CD1c-positive myeloid dendritic cell (primary cell): Measurements from ENCODE around the gene SCYL1.
A peak's percentile ranks its signal among the peaks of the same experiment; 100 is the strongest.
"Not testable (repeated sequence)": the region's sequence is repeated elsewhere in the genome, so short reads cannot be mapped to it uniquely, and the experiment has no call there.

Experiments used
- DNase-seq: peaks from one replicate; pipeline ENCODE4 v3.0.0-alpha.2; 2016; ENCODE audit errors: extremely low spot score

Gene SCYL1

DNA sequence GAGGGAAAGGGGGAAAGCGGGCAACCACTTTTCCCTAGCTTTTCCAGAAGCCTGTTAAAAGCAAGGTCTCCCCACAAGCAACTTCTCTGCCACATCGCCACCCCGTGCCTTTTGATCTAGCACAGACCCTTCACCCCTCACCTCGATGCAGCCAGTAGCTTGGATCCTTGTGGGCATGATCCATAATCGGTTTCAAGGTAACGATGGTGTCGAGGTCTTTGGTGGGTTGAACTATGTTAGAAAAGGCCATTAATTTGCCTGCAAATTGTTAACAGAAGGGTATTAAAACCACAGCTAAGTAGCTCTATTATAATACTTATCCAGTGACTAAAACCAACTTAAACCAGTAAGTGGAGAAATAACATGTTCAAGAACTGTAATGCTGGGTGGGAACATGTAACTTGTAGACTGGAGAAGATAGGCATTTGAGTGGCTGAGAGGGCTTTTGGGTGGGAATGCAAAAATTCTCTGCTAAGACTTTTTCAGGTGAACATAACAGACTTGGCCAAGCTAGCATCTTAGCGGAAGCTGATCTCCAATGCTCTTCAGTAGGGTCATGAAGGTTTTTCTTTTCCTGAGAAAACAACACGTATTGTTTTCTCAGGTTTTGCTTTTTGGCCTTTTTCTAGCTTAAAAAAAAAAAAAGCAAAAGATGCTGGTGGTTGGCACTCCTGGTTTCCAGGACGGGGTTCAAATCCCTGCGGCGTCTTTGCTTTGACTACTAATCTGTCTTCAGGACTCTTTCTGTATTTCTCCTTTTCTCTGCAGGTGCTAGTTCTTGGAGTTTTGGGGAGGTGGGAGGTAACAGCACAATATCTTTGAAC is 19.2 kb upstream of the SCYL1 start:
- peak; percentile 19 for DNase-seq

DNA sequence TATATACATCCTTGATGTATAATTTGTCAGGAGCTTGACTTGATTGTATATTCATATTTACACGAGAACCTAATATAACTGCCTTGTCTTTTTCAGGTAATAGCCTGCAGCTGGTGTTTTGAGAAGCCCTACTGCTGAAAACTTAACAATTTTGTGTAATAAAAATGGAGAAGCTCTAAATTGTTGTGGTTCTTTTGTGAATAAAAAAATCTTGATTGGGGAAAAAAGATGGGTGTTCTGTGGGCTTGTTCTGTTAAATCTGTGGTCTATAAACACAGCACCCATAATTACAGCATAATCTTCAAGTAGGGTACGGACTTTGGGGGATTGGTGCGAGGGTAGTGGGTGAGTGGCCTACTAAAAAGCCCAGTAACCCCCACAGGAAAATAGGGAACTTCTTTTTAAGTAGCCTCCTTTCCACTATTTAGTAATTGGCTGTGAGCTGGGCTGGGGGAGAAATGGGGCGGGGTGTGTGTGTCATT is 18.6 kb upstream of the SCYL1 start:
- peak; percentile 67 for DNase-seq

DNA sequence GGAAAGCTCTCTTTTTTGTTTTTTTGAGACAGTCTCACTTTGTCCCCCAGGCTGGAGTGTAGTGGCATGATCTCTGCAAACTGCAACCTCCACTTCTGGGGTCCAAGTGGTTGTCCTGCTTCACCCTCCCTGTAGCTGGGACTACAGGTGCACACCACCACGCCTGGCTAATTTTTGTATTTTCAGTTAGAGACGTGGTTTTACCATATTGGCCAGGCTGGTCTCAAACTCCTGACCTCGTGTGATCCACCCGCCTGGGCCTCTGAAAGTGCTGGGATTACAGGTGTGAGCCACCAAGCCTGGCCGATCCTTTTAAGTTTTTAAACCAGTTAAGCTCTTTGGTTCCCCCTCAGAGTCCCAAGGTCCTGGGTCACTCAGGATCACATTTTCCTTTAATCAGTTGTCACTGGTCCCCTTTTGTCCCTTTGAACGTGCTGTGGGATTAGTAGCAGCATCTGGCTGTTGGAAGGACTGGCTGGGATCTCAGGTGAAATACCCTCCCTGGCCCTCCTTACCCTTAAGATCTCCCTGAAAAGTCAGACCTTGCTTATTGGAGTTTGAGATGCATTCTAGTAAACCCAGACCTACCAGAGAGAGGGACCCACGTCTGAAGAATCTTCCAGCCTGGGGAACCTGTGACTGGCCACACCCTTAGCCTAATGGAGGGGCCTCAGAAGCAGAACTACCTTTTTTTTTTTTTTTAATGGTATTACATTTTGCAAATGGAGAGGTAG is 17.9 kb upstream of the SCYL1 start:
- DNase-seq, result peak; percentile 32

DNA sequence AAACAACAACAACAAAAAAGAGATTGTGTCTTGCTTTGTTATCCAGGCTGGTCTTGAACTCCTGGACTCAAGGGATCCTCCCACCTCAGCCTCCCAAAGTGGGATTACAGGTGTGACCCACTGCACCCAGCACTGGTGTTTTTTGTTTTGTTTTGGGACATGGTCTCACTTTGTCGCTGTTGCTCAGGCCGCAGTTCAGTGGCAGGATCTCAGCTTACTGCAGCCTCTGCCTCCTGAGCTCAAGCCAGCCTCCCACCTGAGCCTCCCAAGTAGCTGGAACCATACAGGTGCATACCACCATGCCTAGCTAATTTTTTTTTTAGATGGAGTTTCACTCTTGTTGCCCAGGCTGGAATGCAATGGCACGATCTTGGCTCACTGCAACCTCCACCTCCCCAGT is 12.6 kb upstream of the SCYL1 start:
- not testable (repeated sequence) for DNase-seq

DNA sequence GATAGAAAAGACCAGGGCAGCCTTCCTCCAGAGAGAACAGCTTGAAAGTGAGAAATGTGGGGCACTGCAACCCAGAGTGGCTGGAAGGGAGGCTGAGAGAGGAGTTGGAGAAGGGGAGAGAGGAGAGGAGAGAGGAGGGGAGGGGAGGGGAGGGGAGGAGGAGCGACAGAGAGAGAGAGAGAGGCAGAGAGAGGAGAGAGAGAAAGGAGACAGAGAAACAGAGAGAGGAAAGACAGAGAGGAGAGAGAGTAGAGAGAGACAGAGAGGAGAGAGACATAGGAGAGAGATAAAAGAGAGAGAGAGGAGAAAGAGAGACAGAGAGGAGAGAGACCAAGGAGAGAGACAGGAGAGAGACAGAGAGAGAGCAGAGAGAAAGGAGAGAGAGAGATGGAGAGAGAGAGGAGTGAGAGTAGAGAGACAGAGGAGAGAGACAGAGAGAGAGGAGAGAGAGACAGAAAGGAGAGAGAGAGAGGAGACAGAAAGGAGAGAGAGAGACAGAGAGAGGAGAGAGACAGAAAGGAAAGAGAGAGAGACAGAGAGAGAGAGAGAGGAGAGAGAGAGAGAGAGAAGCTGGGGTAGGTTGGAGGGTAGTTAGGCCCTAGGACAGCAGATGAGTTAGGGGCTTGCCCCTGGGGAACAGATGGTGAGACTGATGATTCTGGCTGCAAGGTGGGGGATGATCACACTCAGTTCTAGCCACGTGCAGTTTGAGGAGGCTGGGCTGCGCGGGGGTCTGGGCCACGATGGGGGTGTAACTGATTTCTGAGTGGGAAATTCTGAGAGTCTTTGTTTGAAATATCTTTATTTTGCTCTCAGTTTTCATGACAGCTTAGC is 8.5 kb upstream of the SCYL1 start:
- DNase-seq, result peak; percentile 17

DNA sequence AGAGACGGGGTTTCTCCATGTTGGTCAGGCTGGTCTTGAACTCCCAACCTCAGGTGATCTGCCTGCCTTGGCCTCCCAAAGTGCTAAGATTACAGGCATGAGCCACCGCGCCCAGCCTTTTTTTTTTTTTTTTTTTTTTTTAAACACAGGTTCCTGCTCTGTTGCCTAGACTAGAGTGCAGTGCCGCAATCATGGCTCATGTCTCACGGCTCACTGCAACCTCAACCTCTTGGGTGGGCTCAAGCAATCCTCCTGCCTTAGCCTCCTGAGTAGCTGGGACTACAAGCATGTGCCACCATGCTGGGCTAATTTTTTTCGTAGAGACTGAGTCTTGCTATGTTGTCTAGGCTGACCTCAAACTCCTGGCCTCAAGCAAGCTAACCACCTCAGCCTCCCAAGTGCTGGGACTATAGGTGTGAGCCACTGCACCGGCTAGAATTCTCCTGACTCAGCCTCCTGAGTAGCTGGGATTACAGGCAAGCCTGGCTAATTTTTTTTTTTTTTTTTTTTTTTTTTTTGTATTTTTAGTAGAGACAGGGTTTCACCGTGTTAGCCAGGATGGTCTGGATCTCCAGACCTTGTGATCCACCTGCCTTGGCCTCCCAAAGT is 5.8 kb upstream of the SCYL1 start:
- DNase-seq, result not testable (repeated sequence)

DNA sequence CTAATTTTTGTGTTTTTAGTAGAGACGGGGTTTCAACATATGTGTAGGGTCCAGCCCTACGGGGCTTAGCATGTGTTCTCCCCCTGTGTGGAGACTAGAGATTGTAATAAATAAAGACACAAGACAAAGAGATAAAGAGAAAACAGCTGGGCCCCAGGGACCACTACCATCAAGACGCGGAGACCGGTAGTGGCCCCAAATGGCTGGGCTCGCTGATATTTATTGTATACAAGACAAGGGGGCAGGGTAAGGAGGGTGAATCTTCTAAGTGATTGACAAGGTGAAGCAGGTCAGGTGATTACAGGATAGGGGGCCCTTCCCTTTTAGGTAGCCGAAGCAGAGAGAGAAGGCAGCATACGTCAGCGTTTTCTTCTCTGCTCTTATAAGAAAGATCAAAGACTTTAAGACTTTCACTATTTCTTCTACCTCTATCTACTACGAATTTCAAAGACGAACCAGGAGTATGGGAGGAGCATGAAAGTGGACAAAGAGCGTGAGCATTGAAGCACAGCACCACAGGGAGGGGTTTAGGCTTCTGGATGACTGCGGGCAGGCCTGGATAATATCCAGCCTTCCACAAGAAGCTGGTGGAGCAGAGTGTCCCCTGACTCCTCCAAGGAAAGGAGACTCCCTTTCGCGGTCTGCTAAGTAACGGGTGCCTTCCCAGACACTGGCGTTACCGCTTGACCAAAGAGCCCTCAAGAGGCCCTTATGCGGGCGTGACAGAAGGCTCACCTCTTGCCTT is 2.9 kb upstream of the SCYL1 start:
- not testable (repeated sequence) for DNase-seq

DNA sequence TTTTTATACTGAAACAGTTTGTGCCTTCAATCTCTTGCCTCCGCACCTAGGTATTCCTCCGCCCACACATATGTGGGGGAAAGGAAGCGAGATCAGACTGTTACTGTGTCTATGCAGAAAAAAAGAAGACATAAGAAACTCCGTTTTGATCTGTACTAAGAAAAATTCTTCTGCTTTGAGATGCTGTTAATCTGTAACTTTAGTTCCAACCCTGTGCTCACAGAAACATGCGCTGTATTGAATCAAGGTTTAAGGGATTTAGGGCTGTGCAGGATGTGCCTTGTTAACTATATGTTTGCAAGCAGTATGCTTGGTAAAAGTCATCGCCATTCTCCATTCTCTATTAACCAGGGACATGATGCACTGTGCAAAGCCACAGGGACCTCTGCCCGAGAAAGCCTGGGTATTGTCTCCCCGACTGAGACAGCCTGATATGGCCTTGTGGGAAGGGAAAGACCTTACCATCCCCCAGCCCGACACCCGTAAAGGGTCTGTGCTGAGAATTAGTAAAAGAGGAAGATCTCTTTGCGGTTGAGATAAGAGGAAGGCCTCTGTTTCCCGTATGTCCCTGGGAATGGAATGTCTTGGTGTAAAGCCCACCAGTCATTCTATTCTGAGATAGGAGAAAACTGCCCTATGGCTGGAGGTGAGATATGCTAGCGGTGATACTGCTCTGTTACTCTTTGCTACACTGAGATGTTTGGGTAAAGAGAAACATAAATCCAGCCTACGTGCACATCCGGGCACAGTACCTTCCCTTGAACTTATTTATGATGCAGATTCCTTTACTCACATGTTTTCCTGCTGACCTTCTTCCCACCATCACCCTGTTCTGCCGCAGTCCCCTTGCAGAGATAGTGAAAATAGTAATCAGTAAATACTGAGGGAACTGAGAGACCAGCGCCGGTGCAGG is 1.9 kb upstream of the SCYL1 start:
- peak; percentile 62 for DNase-seq

DNA sequence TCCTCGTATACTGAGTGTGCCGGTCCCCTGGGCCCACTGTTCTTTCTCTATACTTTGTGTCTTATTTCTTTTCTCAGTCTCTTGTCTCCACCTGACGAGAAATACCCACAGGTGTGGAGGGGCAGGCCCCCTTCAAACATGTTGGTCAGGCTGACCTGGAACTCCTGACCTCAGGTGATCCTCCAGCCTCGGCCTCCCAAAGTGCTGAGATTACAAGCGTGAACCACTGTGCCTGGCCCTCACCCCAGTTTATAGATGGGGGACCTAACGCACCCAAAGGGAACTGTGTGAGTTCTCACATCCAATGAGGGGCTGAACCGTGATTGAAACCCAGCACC is 1.3 kb upstream of the SCYL1 start:
- DNase-seq, result not testable (repeated sequence)

DNA sequence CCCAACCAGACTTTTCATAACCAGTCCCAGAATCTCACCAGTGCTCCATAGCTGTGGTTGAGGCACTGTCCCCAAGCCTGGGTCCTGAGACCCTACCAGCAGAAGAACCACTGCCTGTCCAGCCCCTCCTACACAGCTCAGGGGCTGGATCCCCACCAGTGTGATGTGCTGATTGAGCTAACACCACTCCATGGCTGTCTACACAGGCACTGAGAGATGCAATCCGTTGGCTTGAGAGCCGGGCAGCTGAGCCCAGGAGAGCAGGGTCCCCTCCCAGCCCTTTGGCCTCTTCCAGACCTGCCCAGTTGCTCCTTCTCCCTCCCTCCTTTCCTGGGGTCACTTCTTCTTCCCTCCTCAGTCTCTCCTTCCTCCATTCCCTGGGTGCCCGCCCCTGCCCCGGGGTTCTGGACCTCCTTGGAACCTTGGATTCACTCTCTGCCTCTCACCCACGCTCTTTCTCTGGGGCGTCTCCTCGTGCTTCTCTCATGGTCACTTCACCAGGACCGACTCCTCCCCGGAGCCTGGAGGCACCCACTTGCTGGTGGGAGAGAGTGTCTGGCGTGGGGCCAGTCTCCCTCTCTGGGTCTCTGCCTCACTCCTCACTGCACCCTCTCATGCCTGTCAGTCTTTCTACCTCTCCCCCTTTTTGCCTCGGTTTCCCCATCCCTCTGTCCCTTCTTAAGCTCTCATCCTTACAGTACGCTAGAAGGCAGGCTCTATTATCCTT is 706 bp upstream of the SCYL1 start:
- DNase-seq, result peak; percentile 10

DNA sequence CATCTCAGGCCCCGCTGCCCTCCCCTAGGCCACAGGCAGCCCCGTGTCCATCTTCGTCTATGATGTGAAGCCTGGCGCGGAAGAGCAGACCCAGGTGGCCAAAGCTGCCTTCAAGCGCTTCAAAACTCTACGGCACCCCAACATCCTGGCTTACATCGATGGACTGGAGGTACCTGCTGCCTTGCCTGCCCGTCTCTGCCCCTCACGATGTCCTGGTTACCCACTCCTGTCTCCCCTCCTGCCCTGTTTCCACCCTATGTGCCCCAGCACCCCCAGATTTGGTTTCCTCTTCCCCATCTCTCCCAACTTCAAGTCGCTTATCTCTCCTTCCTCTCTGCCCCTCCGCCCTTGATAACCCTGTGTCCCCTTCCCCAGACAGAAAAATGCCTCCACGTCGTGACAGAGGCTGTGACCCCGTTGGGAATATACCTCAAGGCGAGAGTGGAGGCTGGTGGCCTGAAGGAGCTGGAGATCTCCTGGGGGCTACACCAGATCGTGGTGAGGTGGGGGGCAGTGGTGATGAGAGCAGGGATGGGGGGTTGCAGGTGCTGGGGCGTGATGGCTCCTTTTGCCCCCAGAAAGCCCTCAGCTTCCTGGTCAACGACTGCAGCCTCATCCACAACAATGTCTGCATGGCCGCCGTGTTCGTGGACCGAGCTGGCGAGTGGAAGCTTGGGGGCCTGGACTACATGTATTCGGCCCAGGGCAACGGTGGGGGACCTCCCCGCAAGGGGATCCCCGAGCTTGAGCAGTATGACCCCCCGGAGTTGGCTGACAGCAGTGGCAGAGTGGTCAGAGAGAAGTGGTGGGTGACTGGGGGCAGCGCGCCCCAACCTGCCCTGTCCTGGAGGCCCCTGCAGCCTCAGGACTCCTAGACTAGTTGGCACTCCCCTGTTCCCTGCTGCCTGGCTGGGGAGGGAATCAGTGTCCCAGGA is 930 bp downstream of the SCYL1 start:
- no peak for DNase-seq

DNA sequence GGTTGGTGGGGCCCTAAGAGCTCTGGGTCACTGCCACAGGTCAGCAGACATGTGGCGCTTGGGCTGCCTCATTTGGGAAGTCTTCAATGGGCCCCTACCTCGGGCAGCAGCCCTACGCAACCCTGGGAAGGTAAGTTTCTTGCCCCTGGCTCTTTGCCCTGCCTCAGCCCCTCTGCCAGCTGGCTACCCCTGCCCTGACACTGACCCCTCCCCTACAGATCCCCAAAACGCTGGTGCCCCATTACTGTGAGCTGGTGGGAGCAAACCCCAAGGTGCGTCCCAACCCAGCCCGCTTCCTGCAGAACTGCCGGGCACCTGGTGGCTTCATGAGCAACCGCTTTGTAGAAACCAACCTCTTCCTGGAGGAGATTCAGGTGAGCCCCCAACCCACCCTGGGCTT is 1.9 kb downstream of the SCYL1 start:
- no peak for DNase-seq

DNA sequence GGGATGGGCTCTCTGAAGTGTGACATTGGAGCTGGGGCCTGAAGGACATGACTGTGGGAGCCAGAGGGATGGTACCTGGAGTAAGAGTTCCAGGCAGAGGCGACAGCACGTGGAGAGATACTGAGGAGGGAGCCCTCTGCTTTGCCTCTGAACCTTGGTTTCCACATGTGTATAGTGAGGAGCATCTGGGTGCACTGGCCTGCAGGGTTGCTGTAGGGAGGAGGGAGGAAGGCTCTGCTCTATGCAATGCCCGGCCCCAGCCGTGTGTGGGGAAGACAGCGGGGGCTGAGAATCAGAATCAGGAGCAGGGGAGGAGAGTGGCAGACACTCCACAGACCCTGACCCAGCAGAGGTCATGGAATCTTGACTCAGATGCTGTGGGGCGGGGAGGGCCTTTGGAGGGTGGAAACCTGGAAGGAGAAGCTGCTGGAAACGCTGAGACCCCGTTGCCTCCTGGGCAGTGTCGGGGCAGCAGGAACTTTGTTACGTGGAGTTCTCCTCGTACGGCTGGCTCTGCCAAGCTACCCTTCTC is 4.0 kb downstream of the SCYL1 start:
- DNase-seq, result no peak

DNA sequence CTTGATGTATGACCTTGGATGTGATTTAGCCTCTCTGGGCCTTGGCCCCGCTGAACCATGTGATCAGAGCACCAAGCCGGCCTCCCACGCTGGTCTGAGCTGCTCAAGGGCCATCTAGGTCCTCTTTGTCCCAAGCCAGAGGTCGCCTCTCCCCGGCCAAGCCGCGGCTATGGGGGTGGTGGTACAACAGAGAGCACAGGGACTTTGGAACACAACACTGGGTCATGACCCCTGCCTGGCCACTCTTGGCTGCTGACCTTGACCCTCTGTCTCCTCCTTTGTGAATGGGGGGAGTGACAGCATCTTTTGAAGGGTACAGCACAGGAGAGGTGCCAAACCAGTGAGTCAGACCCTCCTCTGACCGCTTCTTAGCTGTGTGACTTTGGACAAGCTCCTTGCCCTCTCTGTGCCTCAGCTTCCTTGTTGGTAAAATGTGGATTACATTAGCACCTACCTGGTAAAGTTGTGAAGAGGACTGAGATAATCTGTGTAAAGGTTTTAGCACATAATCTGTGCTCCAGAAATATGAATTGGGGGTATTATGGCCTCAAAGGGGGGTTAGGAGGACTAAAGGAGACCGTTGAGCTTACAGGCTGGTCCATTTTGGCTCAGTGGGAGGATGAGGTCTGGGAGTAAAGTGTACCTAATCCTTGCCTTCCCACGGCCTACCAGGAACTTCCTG is 4.7 kb downstream of the SCYL1 start:
- no peak for DNase-seq

DNA sequence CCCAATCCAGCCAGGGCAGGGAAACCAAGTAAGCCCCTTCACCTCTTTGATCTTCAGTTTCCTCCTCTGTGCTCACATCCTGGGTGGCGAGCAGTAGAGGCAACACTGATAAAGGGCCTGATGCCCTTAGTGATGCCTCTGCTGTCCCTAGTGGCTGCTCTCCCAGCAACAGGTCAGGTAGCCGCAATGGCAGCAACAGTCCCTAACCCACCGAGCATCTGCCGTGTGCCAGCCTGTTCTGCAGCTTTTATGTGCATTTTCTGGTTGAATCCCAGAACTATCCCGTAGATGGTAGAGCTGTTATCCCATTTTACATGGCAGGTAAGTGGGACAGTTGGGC is 5.2 kb downstream of the SCYL1 start:
- no peak for DNase-seq

DNA sequence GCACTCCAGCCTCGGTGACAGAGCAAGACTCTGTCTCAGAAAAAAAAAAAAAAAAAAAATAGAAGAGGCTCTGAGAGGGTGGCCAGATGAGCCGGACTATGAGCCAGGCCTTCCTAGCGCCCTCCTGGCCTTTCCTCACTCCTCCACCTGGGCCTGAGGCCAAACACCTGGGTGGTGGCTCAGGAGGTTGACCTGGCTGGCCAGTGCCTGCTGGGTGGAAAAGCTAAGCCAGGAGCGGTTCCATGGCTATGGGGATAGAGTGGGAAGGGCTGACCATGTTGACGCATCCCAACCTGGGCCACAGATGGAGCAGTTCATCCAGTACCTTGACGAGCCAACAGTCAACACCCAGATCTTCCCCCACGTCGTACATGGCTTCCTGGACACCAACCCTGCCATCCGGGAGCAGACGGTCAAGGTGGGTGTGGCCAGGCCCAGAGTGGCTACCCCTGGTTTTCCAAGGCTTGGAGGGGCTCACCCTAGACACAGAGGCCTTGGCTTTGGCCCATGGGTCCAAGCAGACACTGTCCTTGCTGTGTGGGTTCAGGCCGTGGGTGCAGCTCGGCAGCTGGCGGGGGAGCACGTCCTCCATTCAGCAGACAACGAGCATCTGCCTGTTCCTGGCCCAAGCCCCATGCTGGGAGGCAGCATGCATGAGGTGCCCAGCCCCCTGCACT is 7.6 kb downstream of the SCYL1 start:
- no peak for DNase-seq

DNA sequence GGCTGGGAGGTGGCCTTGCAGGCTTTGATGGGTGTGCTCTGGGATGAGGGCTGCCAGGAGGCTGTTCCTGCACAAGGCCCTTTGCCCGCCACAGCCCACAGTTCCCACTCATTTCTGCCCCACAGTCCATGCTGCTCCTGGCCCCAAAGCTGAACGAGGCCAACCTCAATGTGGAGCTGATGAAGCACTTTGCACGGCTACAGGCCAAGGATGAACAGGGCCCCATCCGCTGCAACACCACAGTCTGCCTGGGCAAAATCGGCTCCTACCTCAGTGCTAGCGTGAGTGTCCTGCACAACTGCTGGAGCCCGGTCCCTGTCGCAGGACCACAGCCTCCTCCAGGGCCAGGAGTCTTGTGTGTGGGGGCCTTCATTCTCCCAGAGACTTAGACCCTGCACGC is 10.2 kb downstream of the SCYL1 start:
- DNase-seq, result no peak
